ENCODE results near the gene DNAJC25. TPM values are rescaled to one million over a fixed set of nuclear protein-coding genes. Genes with fewer than 3 reads are reported as not detected.

The DNAJC25 gene
- polyA plus RNA-seq, 2 of the 4 experiments (the other 2 are of a cell fraction) = 8.6 to 12.1 TPM

GRCh38 chr9:111627260-111627963 is 3.7 kb upstream of the DNAJC25 start:
- DNase-seq (ENCODE audit: low read depth in 1 of 2, low spot score in 1 of 2) = no peak
- Histone ChIP-seq H3K9me3 (no peaks in the 10 kb centered on the region), H3K4me1 (peaks cover 26% of the 10 kb centered on the region), H3K4me2 (0 out of 3 replicates have a peak overlapping the region, but pooled peaks have one; percentile 0), H3K27ac (no peak overlapping the region), H3K4me3 (no peak overlapping the region)
- POLR2A ChIA-PET = no interaction called here
- TF ChIP-seq RAD21 (conservative IDR thresholded peaks at IDR 0.05 in 1 of 2, IDR thresholded peaks at IDR 0.05 in 1 of 2) (peak; percentile 21 to 30; a peak in 2 of 5 replicates), JUNB (IDR thresholded peaks at IDR 0.05) (no peak), HOXB13 (CRISPR knock-in tag; IDR thresholded peaks at IDR 0.05; ENCODE audit: low read depth) (no peak)
- TF ChIP-seq, protein P1, sequence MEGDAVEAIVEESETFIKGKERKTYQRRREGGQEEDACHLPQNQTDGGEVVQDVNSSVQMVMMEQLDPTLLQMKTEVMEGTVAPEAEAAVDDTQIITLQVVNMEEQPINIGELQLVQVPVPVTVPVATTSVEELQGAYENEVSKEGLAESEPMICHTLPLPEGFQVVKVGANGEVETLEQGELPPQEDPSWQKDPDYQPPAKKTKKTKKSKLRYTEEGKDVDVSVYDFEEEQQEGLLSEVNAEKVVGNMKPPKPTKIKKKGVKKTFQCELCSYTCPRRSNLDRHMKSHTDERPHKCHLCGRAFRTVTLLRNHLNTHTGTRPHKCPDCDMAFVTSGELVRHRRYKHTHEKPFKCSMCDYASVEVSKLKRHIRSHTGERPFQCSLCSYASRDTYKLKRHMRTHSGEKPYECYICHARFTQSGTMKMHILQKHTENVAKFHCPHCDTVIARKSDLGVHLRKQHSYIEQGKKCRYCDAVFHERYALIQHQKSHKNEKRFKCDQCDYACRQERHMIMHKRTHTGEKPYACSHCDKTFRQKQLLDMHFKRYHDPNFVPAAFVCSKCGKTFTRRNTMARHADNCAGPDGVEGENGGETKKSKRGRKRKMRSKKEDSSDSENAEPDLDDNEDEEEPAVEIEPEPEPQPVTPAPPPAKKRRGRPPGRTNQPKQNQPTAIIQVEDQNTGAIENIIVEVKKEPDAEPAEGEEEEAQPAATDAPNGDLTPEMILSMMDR (IDR thresholded peaks at IDR 0.05) = peak; percentile 27; the same call in 2 of the 3 replicates
- no peak for FAIRE-seq
- ATAC-seq = no peak
- CTCF ChIA-PET = interaction anchor here (1.1 to 12.1 kb wide), 3 partner anchors 11 to 28 kb away, joined by 4 to 112 read pairs (median 13); partner anchors contain the start of gene PTGR1
- 57% methylated on average over 7 of the region's 7 CpGs for WGBS (ENCODE audit: missing lambda C conversion rate)

DNA sequence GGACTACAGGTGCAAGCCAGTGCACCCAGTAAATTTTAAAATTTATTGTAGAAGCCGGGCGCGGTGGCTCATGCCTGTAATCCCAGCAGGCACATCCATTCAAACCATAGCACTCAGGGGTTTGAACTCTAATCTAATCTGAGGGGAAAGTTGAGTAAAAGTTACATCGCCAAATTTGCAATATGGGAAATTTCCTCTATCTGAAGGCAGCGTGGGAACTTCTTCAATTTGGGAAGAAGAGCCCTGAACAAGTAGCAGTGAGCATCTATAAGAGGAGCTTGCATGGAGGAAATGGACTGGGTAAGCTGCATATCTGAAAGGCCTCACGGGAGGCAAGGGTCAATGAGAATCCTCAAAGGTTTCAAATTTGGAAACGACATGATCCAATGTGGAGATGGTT is 2.7 kb upstream of the DNAJC25 start:
- ATAC-seq (no peak), FAIRE-seq (no peak), DNase-seq (ENCODE audit: low read depth in 1 of 2, low spot score in 1 of 2) (no peak)
- WGBS (ENCODE audit: missing lambda C conversion rate) = 92% methylated on average over 6 of the region's 7 CpGs
- Histone ChIP-seq H3K4me3 (no peak overlapping the region), H3K4me1 (peaks cover 27% of the 10 kb centered on the region; the same call in 2 of the 3 replicates), H3K9me3 (no peaks in the 10 kb centered on the region), H3K4me2 (no peak overlapping the region), H3K27ac (no peak overlapping the region)
- ChIA-PET POLR2A (interaction anchor here (0.5 kb wide), 1 partner anchor 293 kb away, joined by 3 read pairs; no protein-coding TSS in a partner anchor), CTCF (interaction anchor here (3.1 to 12.1 kb wide), 2 partner anchors 12 to 29 kb away, joined by 13 to 112 read pairs; partner anchors contain the start of gene PTGR1)
- TF ChIP-seq ZFP36 (IDR thresholded peaks at IDR 0.05; ENCODE audit: borderline replicate concordance, partially characterized antibody) = no peak
- TF ChIP-seq SMC3 (IDR thresholded peaks at IDR 0.05) = no peak

DNA sequence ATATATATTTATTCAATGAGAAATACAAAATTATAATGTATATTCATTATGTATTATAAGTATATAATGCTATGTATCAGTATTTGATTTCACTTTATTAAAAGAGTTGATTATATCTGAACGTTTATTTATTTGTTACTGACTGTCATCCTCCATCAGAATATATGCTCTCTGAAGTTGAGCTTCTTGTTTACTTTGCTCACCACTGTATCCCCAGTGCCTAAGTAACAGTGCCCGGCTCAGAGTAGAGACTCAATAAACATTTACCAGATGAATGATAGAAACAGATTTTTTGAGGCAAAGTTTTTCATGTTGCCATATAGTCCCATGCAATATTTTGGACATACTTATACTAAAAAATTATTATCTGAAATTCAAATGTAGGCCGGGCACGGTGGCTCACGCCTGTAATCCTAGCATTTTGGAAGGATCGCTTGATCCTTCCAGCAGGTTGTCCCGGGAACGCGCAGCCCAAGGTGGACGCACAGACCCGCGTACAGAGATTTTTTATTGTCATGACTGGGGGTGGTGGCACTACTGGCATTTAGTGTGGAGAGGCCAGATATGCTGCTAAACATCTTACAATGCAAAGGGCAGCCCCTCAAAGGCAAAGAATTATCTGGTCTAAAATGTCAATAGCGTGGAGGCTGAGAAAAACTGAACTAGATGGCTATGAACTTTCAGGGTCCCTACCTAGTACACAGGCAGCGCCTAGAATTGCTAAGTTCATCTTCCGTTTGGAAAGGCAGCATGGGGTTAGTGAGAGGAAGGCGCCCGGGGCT is 761 bp upstream of the DNAJC25 start:
- Histone ChIP-seq H3K4me3 (peak overlapping the region; percentile 85), H3K9me3 (no peaks in the 10 kb centered on the region), H3K4me2 (peak overlapping the region; percentile 89), H3K27ac (peak overlapping the region; percentile 79 to 96), H3K4me1 (peaks cover 43% of the 10 kb centered on the region; the same call in 2 of the 3 replicates)
- FAIRE-seq (no peak), ATAC-seq (peak; percentile 68 to 76), DNase-seq (ENCODE audit: low read depth in 1 of 2, low spot score in 1 of 2) (no peak)
- POLR2A ChIA-PET = interaction anchor here (0.6 to 3.4 kb wide), 25 partner anchors 9 to 749 kb away, joined by 3 to 37 read pairs (median 4); partner anchors contain the start of genes GNG10, HSDL2, PTGR1 and UGCG
- CTCF ChIA-PET = interaction anchor here (1.1 to 12.1 kb wide), 2 partner anchors 15 to 31 kb away, joined by 3 to 112 read pairs; partner anchors contain the start of gene PTGR1
- 13% methylated on average over 17 of the region's 17 CpGs for WGBS (ENCODE audit: missing lambda C conversion rate)
- TF ChIP-seq EHF (CRISPR knock-in tag; IDR thresholded peaks at IDR 0.05) (no peak), USF2 (IDR thresholded peaks at IDR 0.05) (no peak), TP53 (CRISPR knock-in tag; IDR thresholded peaks at IDR 0.05) (no peak), RCOR1 (IDR thresholded peaks at IDR 0.05; ENCODE audit: low read depth, low read length) (no peak), REST (IDR thresholded peaks at IDR 0.05) (no peak), POLR2AphosphoS2 (conservative IDR thresholded peaks at IDR 0.05; ENCODE audit: low read length) (no peak), ZSCAN20 (CRISPR knock-in tag; IDR thresholded peaks at IDR 0.05) (no peak), HEYL (CRISPR knock-in tag; IDR thresholded peaks at IDR 0.05) (no peak), JUNB (IDR thresholded peaks at IDR 0.05) (no peak), RAD21 (conservative IDR thresholded peaks at IDR 0.05 in 1 of 2, IDR thresholded peaks at IDR 0.05 in 1 of 2) (no peak)
